HepG2 (cell line): Measurements from ENCODE around the gene DNM3.

Source experiments
- CTCF ChIP-seq: sonication (generic); formaldehyde crosslinking; IDR thresholded peaks from 2 replicates; pipeline ENCODE4 v1.5.0; 2020; ENCODE audit warnings: mild to moderate bottlenecking, missing genetic modification reagents, moderate library complexity
- FOSL2 ChIP-seq: sonication (generic); formaldehyde crosslinking; IDR thresholded peaks from 2 replicates; pipeline ENCODE4 v1.4.0; 2020; ENCODE audit warnings: missing genetic modification reagents
- POLR2A ChIP-seq, 2 experiments: IDR thresholded peaks; 2 replicates each; pipeline ENCODE4 v1.6.1; 2011; ENCODE audit warnings: low read depth in 2 of 2, low read length in 2 of 2, mild to moderate bottlenecking in 1 of 2, moderate library complexity in 1 of 2; ENCODE audit not compliant: insufficient read depth in 1 of 2
- ZNF746 ChIP-seq: sonication (generic); formaldehyde crosslinking; IDR thresholded peaks from 2 replicates; pipeline ENCODE4 v1.8.0; 2022; ENCODE audit warnings: mild to moderate bottlenecking, missing genetic modification reagents
- ZSCAN22 ChIP-seq: sonication (generic); formaldehyde crosslinking; IDR thresholded peaks from 2 replicates; pipeline ENCODE4 v1.4.0; 2020; ENCODE audit warnings: mild to moderate bottlenecking, missing genetic modification reagents

DNA sequence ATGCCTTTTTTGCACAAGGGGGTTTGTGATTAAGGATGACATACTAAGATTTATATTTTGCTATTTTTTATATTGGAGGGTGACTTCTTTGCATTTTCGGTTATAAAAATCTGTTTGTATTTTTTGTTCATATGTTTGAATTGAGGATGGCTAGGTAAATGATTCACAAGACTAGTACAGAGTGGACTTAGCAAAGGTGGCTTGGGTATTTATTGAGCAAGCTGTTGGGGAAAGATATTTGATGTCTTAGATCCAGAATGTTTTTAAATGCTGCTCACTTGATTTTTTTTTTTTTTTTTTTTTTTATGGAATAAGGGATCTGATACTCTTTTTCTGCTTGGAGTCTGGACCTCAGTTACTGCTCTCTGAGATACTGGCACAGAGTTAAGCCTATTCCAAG, 100.6 kb downstream of the DNM3 start:
- TF ChIP-seq ZNF746 (CRISPR knock-in tag) (no peak), CTCF (no peak), ZSCAN22 (no peak), FOSL2 (no peak), POLR2A (IDR thresholded peaks at IDR 0.05; ENCODE audit: insufficient read depth in 1 of 2, low read depth in 2 of 2, low read length in 2 of 2) (no peak)
